ENCODE measurements around the gene UBE2H.

The UBE2H gene

DNA sequence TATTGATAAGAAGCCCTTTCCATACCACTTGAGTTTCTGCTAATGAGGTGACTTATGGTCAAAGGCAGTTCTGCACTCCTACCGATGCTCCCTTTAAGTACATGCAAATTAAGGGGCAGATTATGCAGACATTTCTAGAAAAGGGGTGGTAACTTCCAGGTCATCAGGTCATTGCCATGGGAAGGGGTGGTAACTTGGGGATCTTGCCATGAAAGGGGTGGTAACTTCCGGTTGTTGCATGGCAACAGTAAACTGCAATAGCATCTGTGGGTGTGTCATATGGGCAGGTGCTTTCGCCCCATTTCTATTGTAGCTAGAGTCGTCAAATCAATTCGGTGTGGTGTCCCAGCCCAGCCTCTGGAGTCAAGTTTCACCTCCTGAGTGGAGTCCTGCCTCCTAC is 150.9 kb downstream of the UBE2H start:
- H3K27me3 ChIP-seq (ENCODE audit: insufficient read depth, poor library complexity, severe bottlenecking) = no peaks in the 10 kb centered on the region
- TF ChIP-seq GABPA (IDR thresholded peaks at IDR 0.05; ENCODE audit: low read depth) = no peak
- no peak for TF ChIP-seq SPI1 (IDR thresholded peaks at IDR 0.05; ENCODE audit: borderline replicate concordance, low read depth)
- TF ChIP-seq, protein P1, sequence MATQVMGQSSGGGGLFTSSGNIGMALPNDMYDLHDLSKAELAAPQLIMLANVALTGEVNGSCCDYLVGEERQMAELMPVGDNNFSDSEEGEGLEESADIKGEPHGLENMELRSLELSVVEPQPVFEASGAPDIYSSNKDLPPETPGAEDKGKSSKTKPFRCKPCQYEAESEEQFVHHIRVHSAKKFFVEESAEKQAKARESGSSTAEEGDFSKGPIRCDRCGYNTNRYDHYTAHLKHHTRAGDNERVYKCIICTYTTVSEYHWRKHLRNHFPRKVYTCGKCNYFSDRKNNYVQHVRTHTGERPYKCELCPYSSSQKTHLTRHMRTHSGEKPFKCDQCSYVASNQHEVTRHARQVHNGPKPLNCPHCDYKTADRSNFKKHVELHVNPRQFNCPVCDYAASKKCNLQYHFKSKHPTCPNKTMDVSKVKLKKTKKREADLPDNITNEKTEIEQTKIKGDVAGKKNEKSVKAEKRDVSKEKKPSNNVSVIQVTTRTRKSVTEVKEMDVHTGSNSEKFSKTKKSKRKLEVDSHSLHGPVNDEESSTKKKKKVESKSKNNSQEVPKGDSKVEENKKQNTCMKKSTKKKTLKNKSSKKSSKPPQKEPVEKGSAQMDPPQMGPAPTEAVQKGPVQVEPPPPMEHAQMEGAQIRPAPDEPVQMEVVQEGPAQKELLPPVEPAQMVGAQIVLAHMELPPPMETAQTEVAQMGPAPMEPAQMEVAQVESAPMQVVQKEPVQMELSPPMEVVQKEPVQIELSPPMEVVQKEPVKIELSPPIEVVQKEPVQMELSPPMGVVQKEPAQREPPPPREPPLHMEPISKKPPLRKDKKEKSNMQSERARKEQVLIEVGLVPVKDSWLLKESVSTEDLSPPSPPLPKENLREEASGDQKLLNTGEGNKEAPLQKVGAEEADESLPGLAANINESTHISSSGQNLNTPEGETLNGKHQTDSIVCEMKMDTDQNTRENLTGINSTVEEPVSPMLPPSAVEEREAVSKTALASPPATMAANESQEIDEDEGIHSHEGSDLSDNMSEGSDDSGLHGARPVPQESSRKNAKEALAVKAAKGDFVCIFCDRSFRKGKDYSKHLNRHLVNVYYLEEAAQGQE (IDR thresholded peaks at IDR 0.05; ENCODE audit: insufficient replicate concordance, low read depth) = no peak
- TF ChIP-seq, protein P2, sequence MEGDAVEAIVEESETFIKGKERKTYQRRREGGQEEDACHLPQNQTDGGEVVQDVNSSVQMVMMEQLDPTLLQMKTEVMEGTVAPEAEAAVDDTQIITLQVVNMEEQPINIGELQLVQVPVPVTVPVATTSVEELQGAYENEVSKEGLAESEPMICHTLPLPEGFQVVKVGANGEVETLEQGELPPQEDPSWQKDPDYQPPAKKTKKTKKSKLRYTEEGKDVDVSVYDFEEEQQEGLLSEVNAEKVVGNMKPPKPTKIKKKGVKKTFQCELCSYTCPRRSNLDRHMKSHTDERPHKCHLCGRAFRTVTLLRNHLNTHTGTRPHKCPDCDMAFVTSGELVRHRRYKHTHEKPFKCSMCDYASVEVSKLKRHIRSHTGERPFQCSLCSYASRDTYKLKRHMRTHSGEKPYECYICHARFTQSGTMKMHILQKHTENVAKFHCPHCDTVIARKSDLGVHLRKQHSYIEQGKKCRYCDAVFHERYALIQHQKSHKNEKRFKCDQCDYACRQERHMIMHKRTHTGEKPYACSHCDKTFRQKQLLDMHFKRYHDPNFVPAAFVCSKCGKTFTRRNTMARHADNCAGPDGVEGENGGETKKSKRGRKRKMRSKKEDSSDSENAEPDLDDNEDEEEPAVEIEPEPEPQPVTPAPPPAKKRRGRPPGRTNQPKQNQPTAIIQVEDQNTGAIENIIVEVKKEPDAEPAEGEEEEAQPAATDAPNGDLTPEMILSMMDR (IDR thresholded peaks at IDR 0.05; ENCODE audit: insufficient read depth, low read length) = no peak
- no peak for TF ChIP-seq POLR2AphosphoS5 (IDR thresholded peaks at IDR 0.05; ENCODE audit: low read depth)
- no peak overlapping the region for H3K4me3 ChIP-seq (replicated peaks; ENCODE audit: insufficient read depth, low read length)
- no peak overlapping the region for H3K27ac ChIP-seq (replicated peaks)
- no peak for DNase-seq (ENCODE audit: low read depth in 1 of 2, low spot score in 1 of 2)

DNA sequence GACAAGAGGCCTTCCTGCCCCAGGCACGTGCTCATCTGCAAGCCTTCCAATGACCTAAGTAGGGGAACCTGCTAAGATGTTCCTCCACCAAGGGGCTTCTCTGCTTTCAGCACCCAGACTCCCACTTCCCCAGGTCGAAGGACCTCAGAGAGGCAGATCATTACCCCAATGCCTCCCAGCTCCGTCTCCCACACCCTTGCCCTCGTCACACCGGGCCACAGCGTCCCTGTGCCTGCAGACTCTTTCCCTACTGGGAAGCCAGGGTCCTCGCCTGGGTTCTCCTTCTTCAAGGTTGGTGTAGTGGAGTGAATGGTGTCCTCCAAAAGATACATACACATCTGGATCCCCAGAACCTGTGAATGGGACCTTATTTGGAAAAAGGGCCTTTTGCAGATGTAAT is 151.9 kb downstream of the UBE2H start:
- TF ChIP-seq, protein P2 (IDR thresholded peaks at IDR 0.05; ENCODE audit: insufficient read depth, low read length) = no peak
- TF ChIP-seq SPI1 (IDR thresholded peaks at IDR 0.05; ENCODE audit: borderline replicate concordance, low read depth) = no peak
- no peak for TF ChIP-seq POLR2AphosphoS5 (IDR thresholded peaks at IDR 0.05; ENCODE audit: low read depth)
- TF ChIP-seq GABPA (IDR thresholded peaks at IDR 0.05; ENCODE audit: low read depth) = no peak
- TF ChIP-seq, protein P1 (IDR thresholded peaks at IDR 0.05; ENCODE audit: insufficient replicate concordance, low read depth) = no peak
- no peak for DNase-seq (ENCODE audit: low read depth in 1 of 2, low spot score in 1 of 2)
- Histone ChIP-seq H3K27ac (replicated peaks) (no peak overlapping the region), H3K27me3 (ENCODE audit: insufficient read depth, poor library complexity, severe bottlenecking) (no peaks in the 10 kb centered on the region), H3K4me3 (replicated peaks; ENCODE audit: insufficient read depth, low read length) (no peak overlapping the region)

DNA sequence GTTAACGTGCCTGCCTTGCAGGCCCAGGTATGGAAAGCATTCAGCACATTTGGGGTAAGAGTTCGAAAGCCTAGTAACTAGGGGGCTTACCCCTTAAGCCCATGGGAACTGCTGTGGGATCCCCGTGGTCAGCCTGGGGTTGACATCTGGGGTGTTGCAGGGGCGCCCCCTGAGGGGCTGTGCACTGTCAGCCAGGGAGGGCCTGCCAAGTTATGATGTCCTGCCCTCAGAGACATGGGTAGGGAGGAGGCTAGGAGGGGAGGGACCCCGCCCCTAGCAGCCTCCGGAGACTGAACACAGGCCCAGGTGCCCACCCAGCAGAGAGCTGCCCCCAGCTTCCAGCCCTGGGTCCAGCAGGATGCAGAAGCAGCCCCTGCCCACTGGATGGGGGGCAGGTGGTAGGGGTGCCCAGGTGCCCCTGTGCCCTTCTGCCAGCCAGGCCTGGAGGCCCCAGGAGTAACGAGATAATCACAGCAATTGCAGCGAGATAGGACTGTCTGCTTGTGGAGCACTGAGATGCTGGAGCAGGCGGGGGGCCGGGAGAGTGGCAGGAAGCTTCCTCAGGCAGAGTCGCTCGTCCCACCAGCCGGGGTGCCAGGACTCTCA is 153.3 kb downstream of the UBE2H start:
- no peak overlapping the region for H3K27ac ChIP-seq (replicated peaks)
- TF ChIP-seq, protein P1 (IDR thresholded peaks at IDR 0.05; ENCODE audit: insufficient replicate concordance, low read depth) = no peak
- no peak for TF ChIP-seq POLR2AphosphoS5 (IDR thresholded peaks at IDR 0.05; ENCODE audit: low read depth)
- no peak for TF ChIP-seq GABPA (IDR thresholded peaks at IDR 0.05; ENCODE audit: low read depth)
- TF ChIP-seq, protein P2 (IDR thresholded peaks at IDR 0.05; ENCODE audit: insufficient read depth, low read length) = no peak
- TF ChIP-seq SPI1 (IDR thresholded peaks at IDR 0.05; ENCODE audit: borderline replicate concordance, low read depth) = no peak
- no peaks in the 10 kb centered on the region for H3K27me3 ChIP-seq (ENCODE audit: insufficient read depth, poor library complexity, severe bottlenecking)
- H3K4me3 ChIP-seq (replicated peaks; ENCODE audit: insufficient read depth, low read length) = no peak overlapping the region
- DNase-seq (ENCODE audit: low read depth in 1 of 2, low spot score in 1 of 2) = no peak
